HG03521 (cell line): Measurements from ENCODE around the gene CD96.
"Not testable (repeated sequence)": the region's sequence is repeated elsewhere in the genome, so short reads cannot be mapped to it uniquely, and the experiment has no call there.

ENCODE experiments used
- ATAC-seq: cut with Tn5 transposase; IDR thresholded peaks from one replicate; pipeline ENCODE4 v1.9.1; 2021; ENCODE audit warnings: mild to moderate bottlenecking, moderate library complexity; ENCODE audit not compliant: unreplicated experiment

CD96 gene

GRCh38 chr3:111669926-111670630 lies 128.1 kb downstream of the CD96 start:
- no peak for ATAC-seq

GRCh38 chr3:111672461-111672860 lies 130.5 kb downstream of the CD96 start:
- not testable (repeated sequence) for ATAC-seq

- ATAC-seq: no peak
Observed at GRCh38 chr3:111675846-111676210, 133.8 kb downstream of the CD96 start.

- no peak for ATAC-seq
Observed at GRCh38 chr3:111676211-111677006, 134.4 kb downstream of the CD96 start.

- no peak for ATAC-seq
Observed at GRCh38 chr3:111677007-111677392, 135.0 kb downstream of the CD96 start.

- peak; percentile 46 for ATAC-seq
Observed at GRCh38 chr3:111681661-111682426, 139.8 kb downstream of the CD96 start.

GRCh38 chr3:111684640-111685039 lies 142.6 kb downstream of the CD96 start:
- ATAC-seq: no peak

- no peak for ATAC-seq
Observed at GRCh38 chr3:111688190-111688800, 146.3 kb downstream of the CD96 start.

GRCh38 chr3:111690242-111690641 lies 148.2 kb downstream of the CD96 start:
- ATAC-seq: peak; percentile 76

- no peak for ATAC-seq
Observed at GRCh38 chr3:111691293-111691909, 149.4 kb downstream of the CD96 start.

GRCh38 chr3:111692593-111693552 lies 150.9 kb downstream of the CD96 start:
- ATAC-seq: no peak

GRCh38 chr3:111694471-111694870 lies 152.5 kb downstream of the CD96 start:
- no peak for ATAC-seq

- ATAC-seq: no peak
Observed at GRCh38 chr3:111695636-111696117, 153.7 kb downstream of the CD96 start.

- peak; percentile 56 for ATAC-seq
Observed at GRCh38 chr3:111700054-111700453, 158.1 kb downstream of the CD96 start.

- ATAC-seq: no peak
Observed at GRCh38 chr3:111701292-111701906, 159.4 kb downstream of the CD96 start.
